HG03442 (cell line): Measurements from ENCODE around the gene CCDC63.

Source experiments
- ATAC-seq: cut with Tn5 transposase; IDR thresholded peaks from one replicate; pipeline ENCODE4 v1.9.1; 2021; ENCODE audit warnings: mild to moderate bottlenecking, moderate library complexity; ENCODE audit not compliant: unreplicated experiment

CCDC63 gene

GRCh38 chr12:110880651-110881050 lies 33.9 kb downstream of the CCDC63 start:
- no peak for ATAC-seq

GRCh38 chr12:110883251-110883650 lies 36.5 kb downstream of the CCDC63 start:
- no peak for ATAC-seq

- no peak for ATAC-seq
These were observed 38.5 kb downstream of the CCDC63 start for GRCh38 chr12:110885152-110885840.

GRCh38 chr12:110888256-110888991 lies 41.6 kb downstream of the CCDC63 start:
- no peak for ATAC-seq

GRCh38 chr12:110889361-110889760 lies 42.6 kb downstream of the CCDC63 start:
- ATAC-seq, result no peak

- ATAC-seq, result no peak
These were observed 47.2 kb downstream of the CCDC63 start for GRCh38 chr12:110893956-110894355.

GRCh38 chr12:110896559-110896958 lies 49.8 kb downstream of the CCDC63 start:
- ATAC-seq, result no peak

GRCh38 chr12:110901401-110901800 lies 54.6 kb downstream of the CCDC63 start:
- no peak for ATAC-seq

GRCh38 chr12:110903511-110903910 lies 56.7 kb downstream of the CCDC63 start:
- no peak for ATAC-seq

- ATAC-seq, result no peak
These were observed 59.3 kb downstream of the CCDC63 start for GRCh38 chr12:110906083-110906482.

GRCh38 chr12:110906516-110906915 lies 59.7 kb downstream of the CCDC63 start:
- no peak for ATAC-seq

GRCh38 chr12:110906985-110907384 lies 60.2 kb downstream of the CCDC63 start:
- no peak for ATAC-seq

- no peak for ATAC-seq
These were observed 60.8 kb downstream of the CCDC63 start for GRCh38 chr12:110907583-110907982.

GRCh38 chr12:110908377-110909152 lies 61.8 kb downstream of the CCDC63 start:
- ATAC-seq, result no peak

- ATAC-seq, result no peak
These were observed 65.5 kb downstream of the CCDC63 start for GRCh38 chr12:110912263-110912662.

GRCh38 chr12:110913119-110914056 lies 66.6 kb downstream of the CCDC63 start:
- peak; percentile 92 for ATAC-seq

- no peak for ATAC-seq
These were observed 69.6 kb downstream of the CCDC63 start for GRCh38 chr12:110916295-110916875.

GRCh38 chr12:110917467-110917866 lies 70.7 kb downstream of the CCDC63 start:
- no peak for ATAC-seq

- no peak for ATAC-seq
These were observed 71.2 kb downstream of the CCDC63 start for GRCh38 chr12:110917961-110918360.

GRCh38 chr12:110919720-110920119 lies 72.9 kb downstream of the CCDC63 start:
- ATAC-seq, result no peak
